HepG2 (cell line): ENCODE measurements around the gene CMTM1. TPM values are rescaled to one million over a fixed set of nuclear protein-coding genes. Genes with fewer than 3 reads are reported as not detected.

Source experiments
- CEBPB ChIP-seq: IDR thresholded peaks from 2 replicates; pipeline ENCODE4 v1.6.1; 2011; ENCODE audit warnings: low read depth, low read length, improper control_type of control experiment, borderline replicate concordance
- GFI1 ChIP-seq: sonication (generic); formaldehyde crosslinking; IDR thresholded peaks from 2 replicates; pipeline ENCODE4 v1.5.0; 2020; ENCODE audit warnings: missing genetic modification reagents, mild to moderate bottlenecking, borderline replicate concordance
- GLMP ChIP-seq: sonication (generic); formaldehyde crosslinking; IDR thresholded peaks from 2 replicates; pipeline ENCODE4 v1.9.0; 2021; ENCODE audit warnings: missing genetic modification reagents, mild to moderate bottlenecking, borderline replicate concordance
- GTF3A ChIP-seq: sonication (generic); formaldehyde crosslinking; conservative IDR thresholded peaks from 2 replicates; pipeline ENCODE4 v1.4.0; 2020; ENCODE audit warnings: mild to moderate bottlenecking, missing genetic modification reagents
- GZF1 ChIP-seq: sonication (generic); formaldehyde crosslinking; IDR thresholded peaks from 2 replicates; pipeline ENCODE4 v1.5.1; 2020; ENCODE audit warnings: mild to moderate bottlenecking, missing genetic modification reagents
- HNRNPL ChIP-seq: fragments of 200-400 bp; formaldehyde crosslinking; IDR thresholded peaks from 2 replicates; pipeline ENCODE4 v1.6.1; 2017; ENCODE audit warnings: mild to moderate bottlenecking, low read depth, low read length
- IRF2 ChIP-seq: IDR thresholded peaks from 2 replicates; pipeline ENCODE4 v1.6.1; 2018; ENCODE audit warnings: missing genetic modification reagents, missing compliant biosample characterization
- KDM4B ChIP-seq: sonication (generic); formaldehyde crosslinking; IDR thresholded peaks from 2 replicates; pipeline ENCODE4 v1.4.0; 2020; ENCODE audit warnings: missing genetic modification reagents
- MYNN ChIP-seq: sonication (generic); formaldehyde crosslinking; IDR thresholded peaks from 2 replicates; pipeline ENCODE4 v1.4.0; 2020; ENCODE audit warnings: mild to moderate bottlenecking, low read depth, missing genetic modification reagents
- PLRG1 ChIP-seq: fragments of 450-650 bp; conservative IDR thresholded peaks from 2 replicates; pipeline ENCODE4 v1.6.1; 2016
- SOX5 ChIP-seq: IDR thresholded peaks from 2 replicates; pipeline ENCODE4 v1.6.1; 2016; ENCODE audit warnings: borderline replicate concordance
- SPEN ChIP-seq: sonication (generic); formaldehyde crosslinking; IDR thresholded peaks from 2 replicates; pipeline ENCODE4 v1.5.1; 2020; ENCODE audit warnings: low read depth, mild to moderate bottlenecking, missing genetic modification reagents
- ZNF143 ChIP-seq: sonication (generic); formaldehyde crosslinking; IDR thresholded peaks from 2 replicates; pipeline ENCODE4 v1.4.0; 2020; ENCODE audit warnings: missing genetic modification reagents
- ZNF234 ChIP-seq: sonication (generic); formaldehyde crosslinking; conservative IDR thresholded peaks from 2 replicates; pipeline ENCODE4 v1.5.1; 2020; ENCODE audit warnings: mild to moderate bottlenecking, missing genetic modification reagents
- ZNF354B ChIP-seq: sonication (generic); formaldehyde crosslinking; IDR thresholded peaks from 2 replicates; pipeline ENCODE4 v1.8.0; 2022; ENCODE audit warnings: mild to moderate bottlenecking, missing genetic modification reagents
- ZNF615 ChIP-seq: sonication (generic); formaldehyde crosslinking; IDR thresholded peaks from 2 replicates; pipeline ENCODE4 v1.5.0; 2020; ENCODE audit warnings: mild to moderate bottlenecking, missing genetic modification reagents, borderline replicate concordance
- ZNF674 ChIP-seq: sonication (generic); formaldehyde crosslinking; IDR thresholded peaks from 2 replicates; pipeline ENCODE4 v1.5.0; 2020; ENCODE audit warnings: low read depth, mild to moderate bottlenecking, missing genetic modification reagents
- polyA plus RNA-seq, 8 experiments: library from polyadenylated mRNA; depleted of rRNA in 3 of 8; stranded (reverse) in 7 of 8; unstranded in 1 of 8; fragments of >200 nt; fragmentation: Illumina TruSeq in 4 of 8; extraction: Trizol in 4 of 8; gene quantifications; 2 replicates each; pipeline versions ENCODE4 v1.2.1 to v1.2.3, GENCODE V29; 2011 to 2016; ENCODE audit warnings: low read depth in 4 of 8, missing spikeins in 1 of 8, mixed read lengths in 1 of 8; ENCODE audit not compliant: insufficient read depth in 1 of 8
- total RNA-seq, 5 experiments: library from RNA; depleted of rRNA; stranded (reverse); fragments of >200 nt; fragmentation: Illumina TruSeq; extraction: Trizol; gene quantifications; 2 replicates each; pipeline ENCODE4 v1.2.3, GENCODE V29; 2016; ENCODE audit warnings: low read depth in 1 of 5
- TF ChIP-seq, protein P1 (sequence below): sonication (generic); formaldehyde crosslinking; IDR thresholded peaks from 2 replicates; pipeline ENCODE4 v1.4.0; 2020; ENCODE audit warnings: missing genetic modification reagents, borderline replicate concordance
- TF ChIP-seq, protein P2 (sequence below): sonication (generic); formaldehyde crosslinking; IDR thresholded peaks from 2 replicates; pipeline ENCODE4 v1.5.0; 2020; ENCODE audit warnings: mild to moderate bottlenecking, missing genetic modification reagents

Gene CMTM1
- total and polyA plus RNA-seq, 2 of the 13 experiments (the other 11 are each of a cell fraction or from before 2014, with no cell fraction given), result 1.7 to 2.9 TPM

- TF ChIP-seq HNRNPL (no peak), SPEN (CRISPR knock-in tag) (peak; percentile 89), ZNF615 (CRISPR knock-in tag) (peak; percentile 99), GZF1 (CRISPR knock-in tag) (peak; percentile 95; the same call in 1 of the 2 replicates), ZNF234 (CRISPR knock-in tag) (peak; percentile 99), MYNN (CRISPR knock-in tag) (peak; percentile 98), GTF3A (no peak; the same call in 1 of the 2 replicates), ZNF354B (CRISPR knock-in tag) (0 out of 2 replicates have a peak, but pooled peaks have one; percentile 90), PLRG1 (no peak), GLMP (CRISPR knock-in tag) (no peak), GFI1 (CRISPR knock-in tag) (peak; percentile 92), IRF2 (peak; percentile 87), ZNF143 (peak; percentile 72), ZNF674 (CRISPR knock-in tag) (peak; percentile 87; the same call in 1 of the 2 replicates), KDM4B (CRISPR knock-in tag) (peak; percentile 84; the same call in 1 of the 2 replicates), SOX5 (CRISPR knock-in tag) (peak; percentile 58; the same call in 1 of the 2 replicates), CEBPB (no peak)
- TF ChIP-seq, protein P1, sequence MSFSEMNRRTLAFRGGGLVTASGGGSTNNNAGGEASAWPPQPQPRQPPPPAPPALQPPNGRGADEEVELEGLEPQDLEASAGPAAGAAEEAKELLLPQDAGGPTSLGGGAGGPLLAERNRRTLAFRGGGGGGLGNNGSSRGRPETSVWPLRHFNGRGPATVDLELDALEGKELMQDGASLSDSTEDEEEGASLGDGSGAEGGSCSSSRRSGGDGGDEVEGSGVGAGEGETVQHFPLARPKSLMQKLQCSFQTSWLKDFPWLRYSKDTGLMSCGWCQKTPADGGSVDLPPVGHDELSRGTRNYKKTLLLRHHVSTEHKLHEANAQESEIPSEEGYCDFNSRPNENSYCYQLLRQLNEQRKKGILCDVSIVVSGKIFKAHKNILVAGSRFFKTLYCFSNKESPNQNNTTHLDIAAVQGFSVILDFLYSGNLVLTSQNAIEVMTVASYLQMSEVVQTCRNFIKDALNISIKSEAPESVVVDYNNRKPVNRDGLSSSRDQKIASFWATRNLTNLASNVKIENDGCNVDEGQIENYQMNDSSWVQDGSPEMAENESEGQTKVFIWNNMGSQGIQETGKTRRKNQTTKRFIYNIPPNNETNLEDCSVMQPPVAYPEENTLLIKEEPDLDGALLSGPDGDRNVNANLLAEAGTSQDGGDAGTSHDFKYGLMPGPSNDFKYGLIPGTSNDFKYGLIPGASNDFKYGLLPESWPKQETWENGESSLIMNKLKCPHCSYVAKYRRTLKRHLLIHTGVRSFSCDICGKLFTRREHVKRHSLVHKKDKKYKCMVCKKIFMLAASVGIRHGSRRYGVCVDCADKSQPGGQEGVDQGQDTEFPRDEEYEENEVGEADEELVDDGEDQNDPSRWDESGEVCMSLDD (CRISPR knock-in tag), result peak; percentile 86; the same call in 1 of the 2 replicates
- TF ChIP-seq, protein P2, sequence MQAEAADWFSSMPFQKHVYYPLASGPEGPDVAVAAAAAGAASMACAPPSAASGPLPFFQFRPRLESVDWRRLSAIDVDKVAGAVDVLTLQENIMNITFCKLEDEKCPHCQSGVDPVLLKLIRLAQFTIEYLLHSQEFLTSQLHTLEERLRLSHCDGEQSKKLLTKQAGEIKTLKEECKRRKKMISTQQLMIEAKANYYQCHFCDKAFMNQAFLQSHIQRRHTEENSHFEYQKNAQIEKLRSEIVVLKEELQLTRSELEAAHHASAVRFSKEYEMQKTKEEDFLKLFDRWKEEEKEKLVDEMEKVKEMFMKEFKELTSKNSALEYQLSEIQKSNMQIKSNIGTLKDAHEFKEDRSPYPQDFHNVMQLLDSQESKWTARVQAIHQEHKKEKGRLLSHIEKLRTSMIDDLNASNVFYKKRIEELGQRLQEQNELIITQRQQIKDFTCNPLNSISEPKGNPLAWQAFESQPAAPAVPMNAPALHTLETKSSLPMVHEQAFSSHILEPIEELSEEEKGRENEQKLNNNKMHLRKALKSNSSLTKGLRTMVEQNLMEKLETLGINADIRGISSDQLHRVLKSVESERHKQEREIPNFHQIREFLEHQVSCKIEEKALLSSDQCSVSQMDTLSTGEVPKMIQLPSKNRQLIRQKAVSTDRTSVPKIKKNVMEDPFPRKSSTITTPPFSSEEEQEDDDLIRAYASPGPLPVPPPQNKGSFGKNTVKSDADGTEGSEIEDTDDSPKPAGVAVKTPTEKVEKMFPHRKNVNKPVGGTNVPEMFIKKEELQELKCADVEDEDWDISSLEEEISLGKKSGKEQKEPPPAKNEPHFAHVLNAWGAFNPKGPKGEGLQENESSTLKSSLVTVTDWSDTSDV (CRISPR knock-in tag), result peak; percentile 100
Observed at GRCh38 chr16:66552286-66553177, 13.7 kb upstream of the CMTM1 start, which contains the start of gene CKLF (continued).
